ENCODE results near the gene RAB27A.
A peak's percentile ranks its signal among the peaks of the same experiment; 100 is the strongest.
"Not testable (repeated sequence)": the region's sequence is repeated elsewhere in the genome, so short reads cannot be mapped to it uniquely, and the experiment has no call there.

RAB27A gene

GRCh38 chr15:55282284-55282833 lies 7.3 kb downstream of the RAB27A start:
- DNase-seq, result no peak

- no peak for DNase-seq
Observed at GRCh38 chr15:55281517-55282228, 7.9 kb downstream of the RAB27A start.

- not testable (repeated sequence) for DNase-seq
Observed at GRCh38 chr15:55280589-55280988, 9.0 kb downstream of the RAB27A start.

- DNase-seq, result no peak
Observed at GRCh38 chr15:55279746-55280351, 9.8 kb downstream of the RAB27A start.

- no peak for DNase-seq
Observed at GRCh38 chr15:55279100-55279745, 10.4 kb downstream of the RAB27A start.

- no peak for DNase-seq
Observed at GRCh38 chr15:55277715-55278114, 11.9 kb downstream of the RAB27A start.

GRCh38 chr15:55277116-55277564 lies 12.5 kb downstream of the RAB27A start:
- DNase-seq, result no peak

- DNase-seq, result no peak
Observed at GRCh38 chr15:55276324-55276723, 13.3 kb downstream of the RAB27A start.

GRCh38 chr15:55270291-55270690 lies 19.3 kb downstream of the RAB27A start:
- no peak for DNase-seq

GRCh38 chr15:55268176-55268695 lies 21.4 kb downstream of the RAB27A start:
- no peak for DNase-seq

- DNase-seq, result peak in 8 of 56 donors; percentile 0 to 18 (median 6)
Observed at GRCh38 chr15:55267401-55268175, 22.0 kb downstream of the RAB27A start.

GRCh38 chr15:55266547-55266946 lies 23.1 kb downstream of the RAB27A start:
- no peak for DNase-seq

- no peak for DNase-seq
Observed at GRCh38 chr15:55260562-55261131, 29.0 kb downstream of the RAB27A start.

GRCh38 chr15:55257938-55258337 lies 31.7 kb downstream of the RAB27A start:
- no peak for DNase-seq

- no peak for DNase-seq
Observed at GRCh38 chr15:55257012-55257670, 32.5 kb downstream of the RAB27A start.

- DNase-seq, result no peak
Observed at GRCh38 chr15:55256281-55257011, 33.2 kb downstream of the RAB27A start.

- DNase-seq, result no peak
Observed at GRCh38 chr15:55255714-55256113, 33.9 kb downstream of the RAB27A start.

GRCh38 chr15:55254916-55255679 lies 34.5 kb downstream of the RAB27A start:
- DNase-seq, result no peak

- DNase-seq, result no peak
Observed at GRCh38 chr15:55253580-55253979, 36.0 kb downstream of the RAB27A start.
